Immature natural killer cell (primary cell): ENCODE results near the gene ARFRP1. TPM values are rescaled to one million over a fixed set of nuclear protein-coding genes. Genes with fewer than 3 reads are reported as not detected.
A peak's percentile ranks its signal among the peaks of the same experiment; 100 is the strongest.
"Not testable (repeated sequence)": the region's sequence is repeated elsewhere in the genome, so short reads cannot be mapped to it uniquely, and the experiment has no call there.

Source experiments
- DNase-seq, 3 donors: peaks; one replicate each; pipeline ENCODE4 v3.0.0; 2022; ENCODE audit warnings: mixed read lengths in 1 of 3
- H3K27ac Mint-ChIP-seq, 6 donors: one replicate each; pipeline ENCODE4 v1.8.0; 2020; ENCODE audit warnings: mixed read lengths in 6 of 6, mild to moderate bottlenecking in 5 of 6, inconsistent platforms in 4 of 6, moderate library complexity in 3 of 6
- H3K27me3 Mint-ChIP-seq, 3 donors: one replicate each; pipeline ENCODE4 v1.8.0; 2020 to 2021; ENCODE audit warnings: low read depth in 3 of 3, mild to moderate bottlenecking in 3 of 3, mixed read lengths in 3 of 3, moderate library complexity in 3 of 3, inconsistent platforms in 1 of 3
- H3K36me3 Mint-ChIP-seq, 3 donors: one replicate each; pipeline ENCODE4 v1.8.0; 2020; ENCODE audit warnings: mixed read lengths in 3 of 3, inconsistent platforms in 2 of 3, mild to moderate bottlenecking in 2 of 3
- H3K4me1 Mint-ChIP-seq, 2 donors: one replicate each; pipeline ENCODE4 v1.8.0; 2020; ENCODE audit warnings: inconsistent platforms in 2 of 2, mild to moderate bottlenecking in 2 of 2, mixed read lengths in 2 of 2, moderate library complexity in 1 of 2
- H3K4me3 Mint-ChIP-seq, 5 donors: one replicate each; pipeline ENCODE4 v1.8.0; 2020; ENCODE audit warnings: mild to moderate bottlenecking in 5 of 5, mixed read lengths in 5 of 5, inconsistent platforms in 3 of 5, moderate library complexity in 3 of 5
- H3K9me3 Mint-ChIP-seq, 6 donors: one replicate each; pipeline ENCODE4 v1.8.0; 2020; ENCODE audit warnings: mild to moderate bottlenecking in 6 of 6, mixed read lengths in 6 of 6, inconsistent platforms in 4 of 6, moderate library complexity in 3 of 6
- polyA plus RNA-seq, 3 donors: library from polyadenylated mRNA; unstranded; fragments of 300-500 nt; fragmentation: Illumina TruSeq; gene quantifications; one replicate each; pipeline ENCODE4 v1.2.3, GENCODE V29; 2021

Gene ARFRP1
- polyA plus RNA-seq, 3 donors from 2014 or later = 43.0 to 72.7 (median 54.3) TPM

- Mint-ChIP-seq H3K4me3 (peak within 1 kb of the TSS; percentile 95 to 97 (median 96)), H3K27me3 (peaks cover 9 to 12% (median 12%) of the 10 kb centered on the region in 3 donors), H3K27ac (peak within 1 kb of the TSS; percentile 88 to 97 (median 94)), H3K9me3 (peaks cover 0 to 3% (median 0%) of the 10 kb centered on the region in 6 donors), H3K36me3 (peaks cover 3 to 10% (median 4%) of the 10 kb centered on the region in 3 donors), H3K4me1 (peaks cover 30% of the 10 kb centered on the region in 2 donors)
- DNase-seq = peak; percentile 85 to 90 (median 88)
Observed at GRCh38 chr20:63657937-63658748, 49.6 kb downstream of the ARFRP1 start, which contains the start of gene RTEL1. RTEL1 (plus strand) TSS chr20:63658312; CDS start chr20:63659403, 1,091 bp downstream.

- peak overlapping the region in 5 of 6 donors; percentile 90 to 97 (median 94) for H3K27ac Mint-ChIP-seq
- peaks cover 3 to 10% (median 4%) of the 10 kb centered on the region in 3 donors for H3K36me3 Mint-ChIP-seq
- peaks cover 0 to 3% (median 0%) of the 10 kb centered on the region in 6 donors for H3K9me3 Mint-ChIP-seq
- H3K4me1 Mint-ChIP-seq = peaks cover 30% of the 10 kb centered on the region in 2 donors
- peak overlapping the region; percentile 95 to 97 (median 96) for H3K4me3 Mint-ChIP-seq
- no peak for DNase-seq
- H3K27me3 Mint-ChIP-seq = peaks cover 9 to 12% (median 12%) of the 10 kb centered on the region in 3 donors
Observed at GRCh38 chr20:63657260-63657936, 50.4 kb downstream of the ARFRP1 start.

- Mint-ChIP-seq H3K9me3 (peaks cover 0 to 3% (median 0%) of the 10 kb centered on the region in 6 donors), H3K4me3 (no peak overlapping the region), H3K36me3 (peaks cover 3 to 7% (median 4%) of the 10 kb centered on the region in 3 donors), H3K27ac (no peak overlapping the region), H3K27me3 (peaks cover 11 to 14% (median 12%) of the 10 kb centered on the region in 3 donors), H3K4me1 (peaks cover 32 to 34% of the 10 kb centered on the region in 2 donors)
- no peak for DNase-seq
Observed at GRCh38 chr20:63656451-63656850, 51.3 kb downstream of the ARFRP1 start.

- peaks cover 0 to 3% (median 0%) of the 10 kb centered on the region in 6 donors for H3K9me3 Mint-ChIP-seq
- peaks cover 0 to 7% (median 3%) of the 10 kb centered on the region in 3 donors for H3K36me3 Mint-ChIP-seq
- no peak overlapping the region for H3K27ac Mint-ChIP-seq
- H3K27me3 Mint-ChIP-seq = peaks cover 11 to 14% (median 12%) of the 10 kb centered on the region in 3 donors
- H3K4me3 Mint-ChIP-seq = no peak overlapping the region
- H3K4me1 Mint-ChIP-seq = peaks cover 29 to 35% of the 10 kb centered on the region in 2 donors
- no peak for DNase-seq
Observed at GRCh38 chr20:63655249-63655648, 52.5 kb downstream of the ARFRP1 start.

GRCh38 chr20:63653974-63654668 is 53.7 kb downstream of the ARFRP1 start:
- H3K9me3 Mint-ChIP-seq = peaks cover 0 to 3% (median 0%) of the 10 kb centered on the region in 6 donors
- peak overlapping the region; percentile 40 to 56 (median 41) for H3K4me3 Mint-ChIP-seq
- peak overlapping the region in 1 of 6 donors; percentile 22 for H3K27ac Mint-ChIP-seq
- DNase-seq = no peak
- no peaks in the 10 kb centered on the region for H3K36me3 Mint-ChIP-seq
- H3K4me1 Mint-ChIP-seq = peaks cover 22 to 26% of the 10 kb centered on the region in 2 donors
- H3K27me3 Mint-ChIP-seq = peaks cover 11 to 14% (median 12%) of the 10 kb centered on the region in 3 donors

GRCh38 chr20:63653041-63653973 is 54.5 kb downstream of the ARFRP1 start, which contains the start of gene STMN3:
STMN3 (minus strand) TSS chr20:63653424; CDS start chr20:63653345, 79 bp downstream.
- Mint-ChIP-seq H3K4me1 (peaks cover 15 to 18% of the 10 kb centered on the region in 2 donors), H3K27ac (peak within 1 kb of the TSS in 1 of 6 donors; percentile 22), H3K27me3 (peaks cover 11 to 14% (median 12%) of the 10 kb centered on the region in 3 donors), H3K4me3 (peak within 1 kb of the TSS; percentile 40 to 62 (median 45)), H3K36me3 (no peaks in the 10 kb centered on the region), H3K9me3 (peaks cover 0 to 3% (median 0%) of the 10 kb centered on the region in 6 donors)
- peak; percentile 67 to 71 (median 70) for DNase-seq

- no peaks in the 10 kb centered on the region for H3K9me3 Mint-ChIP-seq
- peaks cover 9 to 12% of the 10 kb centered on the region in 2 donors for H3K4me1 Mint-ChIP-seq
- peak overlapping the region in 3 of 5 donors; percentile 29 to 84 (median 46) for H3K4me3 Mint-ChIP-seq
- peaks cover 4 to 9% (median 5%) of the 10 kb centered on the region in 3 donors for H3K27me3 Mint-ChIP-seq
- no peak overlapping the region for H3K27ac Mint-ChIP-seq
- DNase-seq = peak in 1 of 3 donors; percentile 17
- no peaks in the 10 kb centered on the region for H3K36me3 Mint-ChIP-seq
Observed at GRCh38 chr20:63652192-63652980, 55.4 kb downstream of the ARFRP1 start.

GRCh38 chr20:63651942-63652191 is 55.9 kb downstream of the ARFRP1 start:
- Mint-ChIP-seq H3K4me1 (peaks cover 9 to 12% of the 10 kb centered on the region in 2 donors), H3K27ac (no peak overlapping the region)

GRCh38 chr20:63650486-63650885 is 57.3 kb downstream of the ARFRP1 start:
- H3K4me1 Mint-ChIP-seq = peaks cover 9 to 12% of the 10 kb centered on the region in 2 donors
- not testable (repeated sequence) for H3K9me3 Mint-ChIP-seq, H3K36me3 Mint-ChIP-seq, H3K27ac Mint-ChIP-seq, H3K4me3 Mint-ChIP-seq, DNase-seq
- peaks cover 4 to 11% (median 5%) of the 10 kb centered on the region in 3 donors for H3K27me3 Mint-ChIP-seq

More at GRCh38 chr20:63651942-63652191, 55.9 kb downstream of the ARFRP1 start:
- Mint-ChIP-seq H3K27me3 (peaks cover 4 to 9% (median 5%) of the 10 kb centered on the region in 3 donors), H3K9me3 (no peaks in the 10 kb centered on the region), H3K36me3 (no peaks in the 10 kb centered on the region), H3K4me3 (peak overlapping the region in 4 of 5 donors; percentile 71 to 84 (median 78))
- DNase-seq = no peak

- H3K27ac Mint-ChIP-seq = no peak overlapping the region
- H3K4me3 Mint-ChIP-seq = no peak overlapping the region
- H3K27me3 Mint-ChIP-seq = peaks cover under 1 to 12% (median 3%) of the 10 kb centered on the region in 3 donors
- no peaks in the 10 kb centered on the region for H3K9me3 Mint-ChIP-seq
- H3K36me3 Mint-ChIP-seq = no peaks in the 10 kb centered on the region
- no peak for DNase-seq
- peaks cover 9% of the 10 kb centered on the region in 2 donors for H3K4me1 Mint-ChIP-seq
Observed at GRCh38 chr20:63648895-63649589, 58.7 kb downstream of the ARFRP1 start.
